K562 (cell line): ENCODE results near the gene CD84. TPM values are rescaled to one million over a fixed set of nuclear protein-coding genes. Genes with fewer than 3 reads are reported as not detected.
A peak's percentile ranks its signal among the peaks of the same experiment; 100 is the strongest.

Experiments used
- ATAC-seq: fragments of 200-7000 bp; cut with Tn5 transposase; 3 replicates; pipeline ENCODE4 v1.9.1; 2020; ENCODE audit warnings: moderate library complexity
- BruUV-seq: library from RNA; stranded (reverse); fragments of 400-500 nt; replicated peaks from 2 replicates; lab custom pipeline; 2021; lab: Mats Ljungman, UMichigan
- CTCF ChIA-PET: fragments of 300-600 bp; formaldehyde crosslinking; extraction: SDS; loops from one replicate; lab custom pipeline; 2021; ENCODE audit warnings: low intra/inter-chr PET ratio; lab: Yijun Ruan, JAX
- POLR2A ChIA-PET: fragments of 300-600, 350-650 bp; sonication (Branson Sonifier 250); formaldehyde crosslinking; extraction: SDS; loops from one replicate; lab custom pipeline; 2021; ENCODE audit warnings: antibody characterized with exemption, inconsistent platforms; lab: Yijun Ruan, JAX
- DNase-seq, 4 experiments: peaks; one replicate each; pipeline versions ENCODE4 v3.0.0 to v3.0.0-alpha.2; 2011 to 2018; ENCODE audit warnings: low spot score in 3 of 4, mixed read lengths in 3 of 4; ENCODE audit errors: extremely low read depth in 1 of 4
- FAIRE-seq: peaks from 2 replicates; lab custom pipeline; 2011; peaks lifted over from hg19 to GRCh38; lab: Jason Lieb, UNC
- H2AFZ ChIP-seq: 2 replicates; pipeline ENCODE4 v1.6.0; 2011; ENCODE audit warnings: low read depth, low read length, control low read depth, inconsistent platforms
- H3K27ac ChIP-seq: fragments of 200-600 bp; 3 replicates; pipeline ENCODE4 v1.8.0; 2011; ENCODE audit warnings: low read depth, mild to moderate bottlenecking, control low read depth, inconsistent platforms, low read length, moderate library complexity, mixed read lengths; ENCODE audit errors: extremely low read depth
- H3K27me3 ChIP-seq, 2 experiments: fragments of 300-600 bp in 1 of 2; 2 replicates in 1 of 2; 3 replicates in 1 of 2; pipeline versions ENCODE4 v1.6.0 to v1.8.0; 2011; ENCODE audit warnings: inconsistent platforms in 2 of 2, low read length in 2 of 2, mild to moderate bottlenecking in 1 of 2, mixed read lengths in 1 of 2, moderate library complexity in 1 of 2; ENCODE audit not compliant: control insufficient read depth in 2 of 2, insufficient read depth in 2 of 2
- H3K36me3 ChIP-seq: fragments of 300-600 bp; 3 replicates; pipeline ENCODE4 v1.8.0; 2011; ENCODE audit warnings: mild to moderate bottlenecking, low read length, inconsistent platforms; ENCODE audit not compliant: control insufficient read depth, insufficient read depth
- H3K4me1 ChIP-seq, 2 experiments: fragments of 200-600 bp in 1 of 2; replicated peaks in 1 of 2; 2 replicates in 1 of 2; 3 replicates in 1 of 2; pipeline versions ENCODE4 v1.5.1 to v1.8.0; 2011; ENCODE audit warnings: inconsistent platforms in 2 of 2, low read length in 2 of 2, mild to moderate bottlenecking in 1 of 2, mixed read lengths in 1 of 2, moderate library complexity in 1 of 2; ENCODE audit not compliant: control insufficient read depth in 2 of 2, insufficient read depth in 2 of 2
- H3K4me2 ChIP-seq: 2 replicates; pipeline ENCODE4 v1.6.1; 2011; ENCODE audit warnings: low read length, control low read depth, inconsistent platforms, mixed read lengths; ENCODE audit not compliant: insufficient read depth
- H3K4me3 ChIP-seq: fragments of 200-600 bp; sonication (generic), shearing (Covaris generic); 2 replicates; pipeline ENCODE4 v1.5.1; 2016; ENCODE audit warnings: control low read depth, inconsistent platforms
- H3K79me2 ChIP-seq: fragments of 200-600 bp; 3 replicates; pipeline ENCODE4 v1.8.0; 2011; ENCODE audit warnings: low read length, inconsistent platforms; ENCODE audit not compliant: control insufficient read depth, insufficient read depth
- H3K9ac ChIP-seq, 2 experiments: 2 replicates each; pipeline versions ENCODE4 v1.6.0 to v1.6.1; 2011; ENCODE audit warnings: low read depth in 2 of 2, low read length in 2 of 2, control low read depth in 1 of 2, inconsistent platforms in 1 of 2, mild to moderate bottlenecking in 1 of 2, mixed read lengths in 1 of 2; ENCODE audit not compliant: insufficient read depth in 1 of 2
- H3K9me1 ChIP-seq: one replicate; pipeline ENCODE4 v1.6.0; 2011; ENCODE audit warnings: inconsistent platforms, mild to moderate bottlenecking, low read length, moderate library complexity; ENCODE audit not compliant: control insufficient read depth, insufficient read depth
- H3K9me3 ChIP-seq: replicated peaks from 2 replicates; pipeline ENCODE4 v1.5.1; 2011; ENCODE audit warnings: low read depth, low read length, inconsistent platforms; ENCODE audit not compliant: control insufficient read depth, insufficient read depth
- H4K20me1 ChIP-seq: replicated peaks from 2 replicates; pipeline ENCODE4 v1.6.1; 2011; ENCODE audit warnings: low read length, inconsistent platforms, mixed read lengths; ENCODE audit not compliant: control insufficient read depth, insufficient read depth
- CBX2 ChIP-seq: fragments of 200-600 bp; sonication (generic); IDR thresholded peaks from one replicate; pipeline ENCODE4 v1.6.1; 2012; ENCODE audit warnings: mild to moderate bottlenecking, low read length, inconsistent platforms; ENCODE audit not compliant: insufficient read depth, poor library complexity, severe bottlenecking
- ILK ChIP-seq: fragments of 450-650 bp; IDR thresholded peaks from 2 replicates; pipeline ENCODE4 v1.6.1; 2016; ENCODE audit warnings: missing genetic modification characterization, low read depth, mild to moderate bottlenecking, missing compliant biosample characterization, moderate library complexity, borderline replicate concordance
- MEF2A ChIP-seq: IDR thresholded peaks from 2 replicates; pipeline ENCODE4 v1.6.1; 2011; ENCODE audit warnings: low read depth, mild to moderate bottlenecking, low read length, moderate library complexity; ENCODE audit not compliant: control insufficient read depth
- RUNX1 ChIP-seq: sonication (generic); IDR thresholded peaks from 2 replicates; pipeline ENCODE4 v1.6.1; 2016; ENCODE audit warnings: antibody characterized with exemption, low read depth
- TBP ChIP-seq: optimal IDR thresholded peaks from 2 replicates; pipeline ENCODE3; 2011; ENCODE audit warnings: low read depth, low read length, improper control_type of control experiment
- ZEB2 ChIP-seq: fragments of 450-650 bp; IDR thresholded peaks from 2 replicates; pipeline ENCODE4 v1.6.1; 2016
- ZFPM2 ChIP-seq: fragments of 250-450 bp; sonication (Bioruptor Pico); IDR thresholded peaks from 2 replicates; pipeline ENCODE4 v1.5.1; 2022; ENCODE audit warnings: mild to moderate bottlenecking
- ZNF696 ChIP-seq: fragments of 250-450 bp; sonication (Bioruptor Pico); conservative IDR thresholded peaks from 2 replicates; pipeline ENCODE4 v1.4.0; 2020; ENCODE audit warnings: mild to moderate bottlenecking, moderate library complexity
- WGBS: fragments of 100-300 bp; shearing (Covaris generic); methylation state at CpG from one replicate; pipeline ENCODE4 v1.1.6; 2016; ENCODE audit warnings: low coverage, mixed read lengths; ENCODE audit not compliant: insufficient coverage; ENCODE audit errors: missing lambda C conversion rate; 5-methylcytosine and 5-hydroxymethylcytosine counted together
- in situ Hi-C: fragments of 300-500 bp; cut with MboI; formaldehyde crosslinking; loops from 4 replicates; pipeline ENCODE4 v1.15.0; 2018; ENCODE audit warnings: inconsistent platforms, mixed read lengths
- intact Hi-C: fragments of 100-400 bp; cut with micrococcal nuclease; formaldehyde crosslinking; loops from 2 replicates; pipeline ENCODE4 v1.14.2; 2022
- polyA plus RNA-seq, 8 experiments: library from polyadenylated mRNA; depleted of rRNA in 4 of 8; stranded (reverse) in 5 of 8; unstranded in 3 of 8; fragments of >200 nt; fragmentation: Nextera tagmentation in 2 of 8; fragmentation: Illumina TruSeq in 1 of 8; extraction: Ambion mirVana in 2 of 8; extraction: Trizol in 1 of 8; gene quantifications; 2 replicates each; pipeline versions ENCODE4 v1.2.1 to v1.2.3, GENCODE V29; 2011 to 2014; ENCODE audit warnings: inconsistent platforms in 1 of 8, missing spikeins in 1 of 8
- total RNA-seq, 7 experiments: library from RNA; depleted of rRNA in 6 of 7; stranded (reverse); fragments of >200 nt in 6 of 7; fragmentation: Illumina TruSeq in 2 of 7; extraction: Trizol in 2 of 7; gene quantifications; 2 replicates each; pipeline versions ENCODE4 v1.2.1 to v1.2.3, GENCODE V29; 2011 to 2021; ENCODE audit warnings: low replicate concordance in 1 of 7
- TF ChIP-seq, protein P1 (sequence below): fragments of 200-400 bp; formaldehyde crosslinking; IDR thresholded peaks from 2 replicates; pipeline ENCODE4 v1.6.1; 2017; ENCODE audit warnings: mild to moderate bottlenecking, low read depth, low read length, moderate library complexity
- TF ChIP-seq, protein P2 (sequence below): fragments of 250-450 bp; sonication (Bioruptor Pico); IDR thresholded peaks from 2 replicates; pipeline ENCODE4 v1.9.0; 2021; ENCODE audit warnings: mild to moderate bottlenecking
- TF ChIP-seq, protein P3 (sequence below), 2 experiments: IDR thresholded peaks; 2 replicates each; pipeline ENCODE4 v1.6.1; 2012; ENCODE audit warnings: improper control_type of control experiment in 2 of 2, low read depth in 2 of 2, low read length in 2 of 2, borderline replicate concordance in 1 of 2
- TF ChIP-seq, protein P4 (sequence below), 2 experiments: fragments of 200-800 bp in 1 of 2; sonication (Bioruptor generic) in 1 of 2; sonication (generic) in 1 of 2; formaldehyde crosslinking in 1 of 2; IDR thresholded peaks in 1 of 2; conservative IDR thresholded peaks in 1 of 2; 2 replicates each; pipeline versions ENCODE4 v1.5.0 to v1.6.1; 2016 to 2020; ENCODE audit warnings: missing compliant biosample characterization in 1 of 2, missing genetic modification characterization in 1 of 2, missing genetic modification reagents in 1 of 2

CD84 gene
- total and polyA plus RNA-seq, 9 of the 15 experiments (the other 6 are each of a cell fraction or from before 2014, with no cell fraction given): 0.82 to 6.8 (median 2.0) TPM

DNA sequence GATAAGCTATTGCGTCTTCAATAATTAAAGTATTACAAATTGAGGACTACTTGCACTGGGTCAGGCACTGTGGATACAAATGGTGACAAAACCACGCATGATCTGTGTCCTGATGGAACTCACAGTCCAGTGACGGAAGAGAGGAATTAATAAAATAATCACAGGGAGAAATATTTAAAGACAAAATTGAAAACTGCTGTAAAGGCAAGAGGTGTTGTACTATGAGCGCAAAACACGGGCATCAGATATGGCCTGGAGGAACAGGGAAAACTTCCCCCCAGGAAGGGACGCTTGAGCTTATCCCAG, 39.7 kb downstream of the CD84 start (continued):
- TF ChIP-seq, protein P1, sequence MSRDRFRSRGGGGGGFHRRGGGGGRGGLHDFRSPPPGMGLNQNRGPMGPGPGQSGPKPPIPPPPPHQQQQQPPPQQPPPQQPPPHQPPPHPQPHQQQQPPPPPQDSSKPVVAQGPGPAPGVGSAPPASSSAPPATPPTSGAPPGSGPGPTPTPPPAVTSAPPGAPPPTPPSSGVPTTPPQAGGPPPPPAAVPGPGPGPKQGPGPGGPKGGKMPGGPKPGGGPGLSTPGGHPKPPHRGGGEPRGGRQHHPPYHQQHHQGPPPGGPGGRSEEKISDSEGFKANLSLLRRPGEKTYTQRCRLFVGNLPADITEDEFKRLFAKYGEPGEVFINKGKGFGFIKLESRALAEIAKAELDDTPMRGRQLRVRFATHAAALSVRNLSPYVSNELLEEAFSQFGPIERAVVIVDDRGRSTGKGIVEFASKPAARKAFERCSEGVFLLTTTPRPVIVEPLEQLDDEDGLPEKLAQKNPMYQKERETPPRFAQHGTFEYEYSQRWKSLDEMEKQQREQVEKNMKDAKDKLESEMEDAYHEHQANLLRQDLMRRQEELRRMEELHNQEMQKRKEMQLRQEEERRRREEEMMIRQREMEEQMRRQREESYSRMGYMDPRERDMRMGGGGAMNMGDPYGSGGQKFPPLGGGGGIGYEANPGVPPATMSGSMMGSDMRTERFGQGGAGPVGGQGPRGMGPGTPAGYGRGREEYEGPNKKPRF: no peak
- TF ChIP-seq ZFPM2 (CRISPR knock-in tag) (no peak), RUNX1 (no peak)

DNA sequence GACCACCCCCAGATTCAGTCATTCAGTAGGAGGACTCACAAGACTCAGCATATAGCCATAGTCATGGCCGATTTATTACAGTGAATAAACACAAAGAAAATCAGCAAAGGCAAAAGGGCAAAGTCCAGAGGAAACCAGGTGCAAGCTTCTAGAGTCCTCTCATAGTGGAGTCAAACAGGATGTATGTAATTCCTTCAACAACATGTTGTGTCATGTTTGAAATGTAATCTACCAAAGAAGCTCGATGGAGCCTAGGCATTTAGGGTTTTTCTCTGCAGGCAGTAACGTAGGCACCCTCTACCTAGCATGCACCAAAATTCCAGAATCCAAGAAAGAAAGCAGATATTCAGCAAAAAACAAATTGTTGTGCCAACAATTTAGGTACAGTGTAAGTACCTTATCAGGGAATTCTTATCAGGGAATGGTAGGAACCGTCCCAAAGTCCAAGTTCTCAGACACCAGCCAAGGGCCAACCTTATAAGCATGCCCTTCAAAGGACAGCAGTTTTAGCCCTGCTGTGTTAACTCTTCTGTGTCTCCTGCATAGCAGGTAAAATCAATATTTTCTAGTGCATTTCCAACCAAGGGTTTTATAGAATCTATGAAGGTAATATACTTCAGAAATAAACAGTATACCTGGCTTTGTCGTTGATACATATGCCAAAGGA, 40.2 kb downstream of the CD84 start:
- 23% methylated on average over 5 of the region's 5 CpGs for WGBS
- DNase-seq (peak in 1 of 4 experiments; percentile 23), ATAC-seq (no peak), FAIRE-seq (peak; percentile 32)
- Histone ChIP-seq H3K9me1 (no peaks in the 10 kb centered on the region), H3K27me3 (no peaks in the 10 kb centered on the region), H3K27ac (peak overlapping the region; percentile 93), H3K4me1 (peaks cover 22 to 47% of the 10 kb centered on the region in 2 experiments), H3K9me3 (peaks cover 34% of the 10 kb centered on the region), H3K36me3 (no peaks in the 10 kb centered on the region; the same call in 1 of the 3 replicates), H3K4me2 (peak overlapping the region; percentile 72), H2AFZ (peak overlapping the region; percentile 88), H4K20me1 (no peaks in the 10 kb centered on the region), H3K9ac (peak overlapping the region in 1 of 2 experiments; percentile 81; a peak in 2 of 4 replicates), H3K4me3 (no peak overlapping the region), H3K79me2 (no peaks in the 10 kb centered on the region)
- intact Hi-C loops (no loop called here), in situ Hi-C loops (no loop called here)
- BruUV-seq: no TSS peak
- CTCF ChIA-PET: no interaction called here
- POLR2A ChIA-PET: interaction anchor here (1.0 to 2.8 kb wide), 3 partner anchors 10 to 27 kb away, joined by 3 to 18 read pairs (median 15); no protein-coding TSS in a partner anchor
- TF ChIP-seq MEF2A (no peak), ZEB2 (no peak), CBX2 (no peak), ILK (peak; percentile 26; the same call in 1 of the 2 replicates), ZNF696 (CRISPR knock-in tag) (no peak), TBP (no peak)
- TF ChIP-seq, protein P2, sequence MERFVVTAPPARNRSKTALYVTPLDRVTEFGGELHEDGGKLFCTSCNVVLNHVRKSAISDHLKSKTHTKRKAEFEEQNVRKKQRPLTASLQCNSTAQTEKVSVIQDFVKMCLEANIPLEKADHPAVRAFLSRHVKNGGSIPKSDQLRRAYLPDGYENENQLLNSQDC (CRISPR knock-in tag): no peak
- TF ChIP-seq, protein P3, sequence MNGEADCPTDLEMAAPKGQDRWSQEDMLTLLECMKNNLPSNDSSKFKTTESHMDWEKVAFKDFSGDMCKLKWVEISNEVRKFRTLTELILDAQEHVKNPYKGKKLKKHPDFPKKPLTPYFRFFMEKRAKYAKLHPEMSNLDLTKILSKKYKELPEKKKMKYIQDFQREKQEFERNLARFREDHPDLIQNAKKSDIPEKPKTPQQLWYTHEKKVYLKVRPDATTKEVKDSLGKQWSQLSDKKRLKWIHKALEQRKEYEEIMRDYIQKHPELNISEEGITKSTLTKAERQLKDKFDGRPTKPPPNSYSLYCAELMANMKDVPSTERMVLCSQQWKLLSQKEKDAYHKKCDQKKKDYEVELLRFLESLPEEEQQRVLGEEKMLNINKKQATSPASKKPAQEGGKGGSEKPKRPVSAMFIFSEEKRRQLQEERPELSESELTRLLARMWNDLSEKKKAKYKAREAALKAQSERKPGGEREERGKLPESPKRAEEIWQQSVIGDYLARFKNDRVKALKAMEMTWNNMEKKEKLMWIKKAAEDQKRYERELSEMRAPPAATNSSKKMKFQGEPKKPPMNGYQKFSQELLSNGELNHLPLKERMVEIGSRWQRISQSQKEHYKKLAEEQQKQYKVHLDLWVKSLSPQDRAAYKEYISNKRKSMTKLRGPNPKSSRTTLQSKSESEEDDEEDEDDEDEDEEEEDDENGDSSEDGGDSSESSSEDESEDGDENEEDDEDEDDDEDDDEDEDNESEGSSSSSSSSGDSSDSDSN (IDR thresholded peaks at IDR 0.05; ENCODE audit: borderline replicate concordance in 1 of 2, low read depth in 2 of 2, low read length in 2 of 2): 0 out of 4 replicates have a peak, but pooled peaks of 1 of the 2 experiments have one; percentile 10
- TF ChIP-seq, protein P4, sequence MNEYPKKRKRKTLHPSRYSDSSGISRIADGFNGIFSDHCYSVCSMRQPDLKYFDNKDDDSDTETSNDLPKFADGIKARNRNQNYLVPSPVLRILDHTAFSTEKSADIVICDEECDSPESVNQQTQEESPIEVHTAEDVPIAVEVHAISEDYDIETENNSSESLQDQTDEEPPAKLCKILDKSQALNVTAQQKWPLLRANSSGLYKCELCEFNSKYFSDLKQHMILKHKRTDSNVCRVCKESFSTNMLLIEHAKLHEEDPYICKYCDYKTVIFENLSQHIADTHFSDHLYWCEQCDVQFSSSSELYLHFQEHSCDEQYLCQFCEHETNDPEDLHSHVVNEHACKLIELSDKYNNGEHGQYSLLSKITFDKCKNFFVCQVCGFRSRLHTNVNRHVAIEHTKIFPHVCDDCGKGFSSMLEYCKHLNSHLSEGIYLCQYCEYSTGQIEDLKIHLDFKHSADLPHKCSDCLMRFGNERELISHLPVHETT (CRISPR knock-in tag; conservative IDR thresholded peaks at IDR 0.05 in 1 of 2, IDR thresholded peaks at IDR 0.05 in 1 of 2): peak in 1 of 2 experiments; percentile 33; a peak in 1 of 4 replicates
